Right lobe of liver (tissue), 6 donors: Measurements from ENCODE around the gene FAM110D. TPM values are rescaled to one million over a fixed set of nuclear protein-coding genes. Genes with fewer than 3 reads are reported as not detected.

Experiments
- ATAC-seq, 4 donors: fragments of 200-7000 bp; cut with Tn5 transposase; one replicate each; pipeline ENCODE4 v1.9.1; 2020; ENCODE audit warnings: mild to moderate bottlenecking in 4 of 4, moderate library complexity in 4 of 4
- DNase-seq, 3 donors: peaks; one replicate each; pipeline ENCODE4 v3.0.0-alpha.2; 2020
- H3K27ac ChIP-seq, 3 donors: fragments of 200-600 bp; one replicate each; pipeline ENCODE4 v1.8.0; 2022
- H3K27me3 ChIP-seq, 2 donors: fragments of 200-600 bp; one replicate each; pipeline ENCODE4 v1.8.0; 2022
- H3K36me3 ChIP-seq, 4 donors: fragments of 200-600 bp; sonication (generic) in 1 of 4; one replicate each; pipeline versions ENCODE4 v1.5.1 to v1.8.0; 2017 to 2022; ENCODE audit warnings: control low read depth in 1 of 4
- H3K4me1 ChIP-seq, 4 donors: fragments of 200-600 bp; sonication (generic) in 1 of 4; one replicate each; pipeline versions ENCODE4 v1.5.1 to v1.8.0; 2017 to 2022; ENCODE audit warnings: control low read depth in 1 of 4
- H3K4me3 ChIP-seq, 3 donors: fragments of 200-600 bp; one replicate each; pipeline ENCODE4 v1.8.0; 2022
- H3K9me3 ChIP-seq, 4 donors: fragments of 200-600 bp; sonication (generic) in 1 of 4; one replicate each; pipeline versions ENCODE4 v1.5.1 to v1.8.0; 2017 to 2022; ENCODE audit warnings: control low read depth in 1 of 4
- POLR2A ChIP-seq: fragments of 450-650 bp; IDR thresholded peaks from one replicate; pipeline ENCODE4 v1.6.1; 2017; ENCODE audit warnings: antibody characterized with exemption, mild to moderate bottlenecking
- WGBS: methylation state at CpG from one replicate; pipeline ENCODE4 v1.1.6; 2018; ENCODE audit warnings: low coverage, low lambda C conversion rate; ENCODE audit not compliant: insufficient coverage; ENCODE audit errors: missing lambda C conversion rate; 5-methylcytosine and 5-hydroxymethylcytosine counted together
- intact Hi-C, 2 donors: fragments of 100-400 bp; cut with DNase I; formaldehyde crosslinking; loops; one replicate each; pipeline versions ENCODE4 v1.11.2 to v1.14.1; 2022
- total RNA-seq, 6 experiments: library from RNA; depleted of rRNA in 2 of 6; stranded (reverse); fragments of >200 nt in 2 of 6; fragmentation: NEBNext Ultra II Directional in 3 of 6; extraction: Animal tissue kit (Norgen Biotek cat#: 25700) in 3 of 6; gene quantifications; one replicate each; pipeline versions ENCODE4 v1.1.0 to v1.2.4, GENCODE V29; 2016 to 2023
- TF ChIP-seq, protein P1 (sequence below), 4 donors: fragments of 200-600 bp in 3 of 4; fragments of 450-650 bp in 1 of 4; IDR thresholded peaks; one replicate each; pipeline versions ENCODE4 v1.5.1 to v1.8.0; 2016 to 2022; ENCODE audit warnings: antibody characterized with exemption in 4 of 4, mild to moderate bottlenecking in 2 of 4
- donor health status: DM: no; HTN: yes; CAD: no.
- donor health status: DM: no; HTN: no; CAD: no.
- donor health status: DM: no; HTN: no; CAD: no.
- donor health status: DM: no; HTN: yes; CAD: no.
- donor health status: DM: no; HTN: yes; CAD: no.

The FAM110D gene
- total RNA-seq, 6 experiments from 2014 or later, result 0.22 to 0.53 (median 0.34) TPM

DNA sequence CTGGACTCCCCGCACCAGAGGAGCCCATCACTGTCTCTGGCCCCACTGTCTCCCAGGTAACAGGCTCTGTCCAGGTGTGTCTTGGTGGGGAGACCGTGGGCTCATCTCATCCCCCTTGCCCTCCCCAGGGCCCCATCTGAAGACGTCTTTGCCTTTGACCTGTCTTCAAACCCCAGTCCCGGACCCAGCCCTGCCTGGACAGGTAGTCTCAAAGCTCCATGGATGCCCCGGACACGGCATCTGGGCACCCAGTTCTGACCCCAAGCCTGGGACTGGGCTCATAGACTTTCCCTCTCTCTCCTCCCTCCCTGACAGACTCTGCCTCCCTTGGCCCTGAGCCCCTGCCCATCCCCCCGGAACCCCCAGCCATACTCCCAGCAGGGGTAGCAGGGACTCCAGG, 25.2 kb downstream of the FAM110D start:
- ATAC-seq (no peak), DNase-seq (no peak)
- Histone ChIP-seq H3K4me1 (no peaks in the 10 kb centered on the region), H3K9me3 (no peaks in the 10 kb centered on the region), H3K27ac (no peak overlapping the region), H3K4me3 (no peak overlapping the region), H3K27me3 (no peaks in the 10 kb centered on the region), H3K36me3 (no peaks in the 10 kb centered on the region)
- 84% methylated on average over 6 of the region's 7 CpGs for WGBS
- TF ChIP-seq, protein P1, sequence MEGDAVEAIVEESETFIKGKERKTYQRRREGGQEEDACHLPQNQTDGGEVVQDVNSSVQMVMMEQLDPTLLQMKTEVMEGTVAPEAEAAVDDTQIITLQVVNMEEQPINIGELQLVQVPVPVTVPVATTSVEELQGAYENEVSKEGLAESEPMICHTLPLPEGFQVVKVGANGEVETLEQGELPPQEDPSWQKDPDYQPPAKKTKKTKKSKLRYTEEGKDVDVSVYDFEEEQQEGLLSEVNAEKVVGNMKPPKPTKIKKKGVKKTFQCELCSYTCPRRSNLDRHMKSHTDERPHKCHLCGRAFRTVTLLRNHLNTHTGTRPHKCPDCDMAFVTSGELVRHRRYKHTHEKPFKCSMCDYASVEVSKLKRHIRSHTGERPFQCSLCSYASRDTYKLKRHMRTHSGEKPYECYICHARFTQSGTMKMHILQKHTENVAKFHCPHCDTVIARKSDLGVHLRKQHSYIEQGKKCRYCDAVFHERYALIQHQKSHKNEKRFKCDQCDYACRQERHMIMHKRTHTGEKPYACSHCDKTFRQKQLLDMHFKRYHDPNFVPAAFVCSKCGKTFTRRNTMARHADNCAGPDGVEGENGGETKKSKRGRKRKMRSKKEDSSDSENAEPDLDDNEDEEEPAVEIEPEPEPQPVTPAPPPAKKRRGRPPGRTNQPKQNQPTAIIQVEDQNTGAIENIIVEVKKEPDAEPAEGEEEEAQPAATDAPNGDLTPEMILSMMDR (IDR thresholded peaks at IDR 0.05), result no peak
- no peak for TF ChIP-seq POLR2A
- intact Hi-C loops, result no loop called here

DNA sequence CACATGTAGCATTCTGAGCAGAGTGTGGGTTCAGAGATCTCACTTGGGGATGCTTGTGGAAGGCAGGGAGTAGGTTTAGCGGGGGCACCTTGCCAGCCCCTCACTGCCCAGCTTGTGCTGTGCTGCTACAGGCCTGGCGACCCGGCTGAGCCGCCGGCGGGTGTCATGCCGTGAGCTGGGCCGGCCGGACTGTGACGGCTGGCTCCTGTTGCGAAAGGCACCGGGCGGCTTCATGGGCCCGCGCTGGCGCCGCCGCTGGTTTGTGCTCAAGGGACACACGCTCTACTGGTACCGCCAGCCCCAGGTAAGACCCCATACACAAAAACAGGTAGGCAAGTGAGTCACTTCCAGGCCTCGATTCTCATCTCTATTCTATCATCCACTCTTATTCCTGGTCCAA, 26.0 kb downstream of the FAM110D start:
- no peak overlapping the region for H3K27ac ChIP-seq
- ATAC-seq (no peak), DNase-seq (no peak)
- no peaks in the 10 kb centered on the region for H3K9me3 ChIP-seq
- WGBS, result 64% methylated on average over 1 of the region's 21 CpGs
- H3K4me1 ChIP-seq, result no peaks in the 10 kb centered on the region
- no peaks in the 10 kb centered on the region for H3K36me3 ChIP-seq
- no peaks in the 10 kb centered on the region for H3K27me3 ChIP-seq
- H3K4me3 ChIP-seq, result no peak overlapping the region
- intact Hi-C loops, result no loop called here
- TF ChIP-seq, protein P1 (IDR thresholded peaks at IDR 0.05), result no peak
- no peak for TF ChIP-seq POLR2A

DNA sequence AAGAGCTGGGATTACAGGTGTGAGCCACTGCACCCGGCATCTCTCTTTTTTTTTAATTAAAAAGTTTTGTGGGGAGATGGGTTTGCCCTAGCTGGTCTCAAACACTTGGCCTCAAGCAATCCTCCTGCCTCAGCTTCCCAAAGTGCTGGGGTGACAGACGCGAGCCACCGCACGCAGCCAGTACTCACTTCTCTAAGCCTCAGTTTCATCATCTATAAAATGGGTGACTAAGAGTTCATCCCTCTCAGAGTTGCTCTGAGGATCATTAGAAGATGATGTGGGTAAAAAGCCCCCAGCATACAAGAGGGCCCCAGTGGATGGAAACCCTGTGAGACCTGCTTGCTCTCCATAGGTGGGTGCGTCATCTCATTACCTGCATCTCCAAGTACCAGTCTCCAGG, 29.0 kb downstream of the FAM110D start:
- no peak overlapping the region for H3K27ac ChIP-seq
- H3K4me1 ChIP-seq, result no peaks in the 10 kb centered on the region
- no peak overlapping the region for H3K4me3 ChIP-seq
- TF ChIP-seq, protein P1 (IDR thresholded peaks at IDR 0.05), result no peak
- TF ChIP-seq POLR2A, result no peak
- DNase-seq (no peak), ATAC-seq (no peak)
- no peaks in the 10 kb centered on the region for H3K9me3 ChIP-seq
- intact Hi-C loops, result no loop called here
- no peaks in the 10 kb centered on the region for H3K27me3 ChIP-seq
- WGBS, result no CpG with 5 or more reads among the region's 6 CpGs
- no peaks in the 10 kb centered on the region for H3K36me3 ChIP-seq

DNA sequence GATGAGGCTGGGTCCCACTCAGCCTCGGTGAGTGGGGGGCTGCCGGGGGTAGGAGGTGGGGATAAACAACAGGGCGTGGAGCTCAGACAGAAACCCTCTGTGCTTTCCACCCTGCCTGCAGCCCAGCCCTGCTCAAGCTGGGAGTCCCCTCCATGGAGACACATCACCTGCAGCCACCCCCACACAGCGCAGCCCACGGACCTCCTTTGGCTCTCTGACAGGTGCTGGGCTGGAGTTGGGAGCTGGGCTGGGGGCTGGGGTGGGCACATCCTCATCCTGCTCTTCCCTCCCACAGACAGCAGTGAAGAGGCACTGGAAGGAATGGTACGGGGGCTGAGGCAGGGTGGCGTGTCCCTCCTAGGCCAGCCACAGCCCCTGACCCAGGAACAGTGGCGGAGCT, 29.6 kb downstream of the FAM110D start:
- no peak for TF ChIP-seq POLR2A
- TF ChIP-seq, protein P1 (IDR thresholded peaks at IDR 0.05), result no peak
- Histone ChIP-seq H3K4me3 (no peak overlapping the region), H3K36me3 (no peaks in the 10 kb centered on the region), H3K4me1 (no peaks in the 10 kb centered on the region), H3K9me3 (no peaks in the 10 kb centered on the region), H3K27me3 (no peaks in the 10 kb centered on the region), H3K27ac (no peak overlapping the region)
- intact Hi-C loops, result no loop called here
- no peak for ATAC-seq
- WGBS, result no CpG with 5 or more reads among the region's 8 CpGs
- DNase-seq, result no peak

DNA sequence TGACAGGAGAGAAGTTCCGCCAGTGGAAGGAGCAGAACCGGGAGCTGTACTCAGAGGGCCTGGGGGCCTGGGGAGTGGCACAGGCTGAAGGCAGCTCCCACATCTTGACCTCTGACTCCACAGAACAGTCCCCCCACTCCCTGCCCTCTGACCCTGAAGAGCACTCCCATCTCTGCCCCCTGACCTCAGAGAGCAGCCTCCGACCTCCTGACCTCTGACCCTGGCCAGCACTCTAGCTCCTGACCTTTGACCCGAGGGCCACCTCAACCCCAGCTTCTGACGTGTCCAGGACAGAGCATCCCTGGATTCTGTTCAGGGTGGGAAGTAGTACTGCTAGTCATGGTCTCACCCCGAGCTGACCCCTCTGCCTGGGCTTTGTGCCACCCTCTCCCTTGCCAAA, 30.5 kb downstream of the FAM110D start:
- peak in 1 of 4 donors; percentile 7 for ATAC-seq
- no peak overlapping the region for H3K4me3 ChIP-seq
- H3K27ac ChIP-seq, result no peak overlapping the region
- H3K4me1 ChIP-seq, result no peaks in the 10 kb centered on the region
- no peaks in the 10 kb centered on the region for H3K27me3 ChIP-seq
- intact Hi-C loops, result no loop called here
- WGBS, result 18% methylated on average over 2 of the region's 6 CpGs
- TF ChIP-seq, protein P1 (IDR thresholded peaks at IDR 0.05), result no peak
- TF ChIP-seq POLR2A, result no peak
- DNase-seq, result no peak
- no peaks in the 10 kb centered on the region for H3K9me3 ChIP-seq
- H3K36me3 ChIP-seq, result no peaks in the 10 kb centered on the region
